Tibial nerve (tissue), 3 donors: ENCODE results near the gene RNF4.

Experiments used
- POLR2A ChIP-seq, 2 donors: fragments of 450-650 bp; IDR thresholded peaks; one replicate each; pipeline ENCODE4 v1.6.1; 2017; ENCODE audit warnings: antibody characterized with exemption in 2 of 2, mild to moderate bottlenecking in 2 of 2, moderate library complexity in 2 of 2
- TF ChIP-seq, protein P1 (sequence below), 5 experiments: fragments of 200-600 bp in 3 of 5; fragments of 450-650 bp in 2 of 5; sonication (generic) in 3 of 5; IDR thresholded peaks; one replicate each; pipeline ENCODE4 v1.5.1; 2016 to 2019; ENCODE audit warnings: antibody characterized with exemption in 5 of 5, mild to moderate bottlenecking in 3 of 5, moderate library complexity in 2 of 5

DNA sequence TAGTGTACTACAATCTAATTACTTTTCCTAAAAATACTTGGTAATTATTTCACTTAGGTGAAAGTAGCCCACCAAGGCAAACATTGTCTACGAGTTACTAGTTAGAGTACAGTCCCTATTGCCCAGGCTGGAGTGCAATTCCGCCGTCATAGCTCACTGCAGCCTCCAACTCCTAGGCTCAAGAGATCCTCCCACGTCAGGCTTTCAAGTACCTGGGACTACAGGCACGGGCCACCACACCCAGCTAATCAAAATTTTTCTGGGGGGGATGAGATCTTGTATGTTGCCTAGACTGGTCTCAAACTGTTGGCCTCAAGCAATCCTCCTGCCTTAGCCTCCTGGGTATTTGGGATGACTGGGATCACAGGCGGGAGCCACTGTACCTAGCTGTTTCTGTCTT is 89.4 kb downstream of the RNF4 start:
- TF ChIP-seq, protein P1, sequence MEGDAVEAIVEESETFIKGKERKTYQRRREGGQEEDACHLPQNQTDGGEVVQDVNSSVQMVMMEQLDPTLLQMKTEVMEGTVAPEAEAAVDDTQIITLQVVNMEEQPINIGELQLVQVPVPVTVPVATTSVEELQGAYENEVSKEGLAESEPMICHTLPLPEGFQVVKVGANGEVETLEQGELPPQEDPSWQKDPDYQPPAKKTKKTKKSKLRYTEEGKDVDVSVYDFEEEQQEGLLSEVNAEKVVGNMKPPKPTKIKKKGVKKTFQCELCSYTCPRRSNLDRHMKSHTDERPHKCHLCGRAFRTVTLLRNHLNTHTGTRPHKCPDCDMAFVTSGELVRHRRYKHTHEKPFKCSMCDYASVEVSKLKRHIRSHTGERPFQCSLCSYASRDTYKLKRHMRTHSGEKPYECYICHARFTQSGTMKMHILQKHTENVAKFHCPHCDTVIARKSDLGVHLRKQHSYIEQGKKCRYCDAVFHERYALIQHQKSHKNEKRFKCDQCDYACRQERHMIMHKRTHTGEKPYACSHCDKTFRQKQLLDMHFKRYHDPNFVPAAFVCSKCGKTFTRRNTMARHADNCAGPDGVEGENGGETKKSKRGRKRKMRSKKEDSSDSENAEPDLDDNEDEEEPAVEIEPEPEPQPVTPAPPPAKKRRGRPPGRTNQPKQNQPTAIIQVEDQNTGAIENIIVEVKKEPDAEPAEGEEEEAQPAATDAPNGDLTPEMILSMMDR (IDR thresholded peaks at IDR 0.05) = no peak
- no peak for TF ChIP-seq POLR2A (IDR thresholded peaks at IDR 0.05)
